GM08714 (cell line): ENCODE results near the gene SPAG7.
"Not testable (repeated sequence)": the region's sequence is repeated elsewhere in the genome, so short reads cannot be mapped to it uniquely, and the experiment has no call there.

Experiments
- H3K4me3 ChIP-seq: fragments of 200-500 bp; sonication (Bioruptor generic); 2 replicates; pipeline ENCODE4 v1.5.1; 2014; ENCODE audit warnings: mild to moderate bottlenecking, low read length, inconsistent platforms
- ZNF274 ChIP-seq: IDR thresholded peaks from 2 replicates; pipeline ENCODE4 v1.6.1; 2012; ENCODE audit warnings: mild to moderate bottlenecking, low read depth, low read length

Gene SPAG7

GRCh38 chr17:4941319-4941610 lies 26.4 kb downstream of the SPAG7 start:
- peak overlapping the region; percentile 82 for H3K4me3 ChIP-seq
- TF ChIP-seq ZNF274, result no peak

- no peak for TF ChIP-seq ZNF274
Observed at GRCh38 chr17:4940555-4941318, 26.9 kb downstream of the SPAG7 start.

GRCh38 chr17:4939796-4940554 lies 27.6 kb downstream of the SPAG7 start, which contains the start of the genes RNF167 and SLC25A11:
Gene RNF167, plus strand, starts transcription at chr17:4940268. Its CDS starts 642 bp downstream, at chr17:4940910.
Gene SLC25A11, minus strand, starts transcription at chr17:4940046. Its CDS starts 136 bp downstream, at chr17:4939910.
- TF ChIP-seq ZNF274, result no peak
- peak within 1 kb of the TSS; percentile 86 for H3K4me3 ChIP-seq

More at GRCh38 chr17:4940555-4941318, 26.9 kb downstream of the SPAG7 start:
- H3K4me3 ChIP-seq, result peak overlapping the region; percentile 82

- peak overlapping the region; percentile 86 for H3K4me3 ChIP-seq
- TF ChIP-seq ZNF274, result no peak
Observed at GRCh38 chr17:4939546-4939795, 28.1 kb downstream of the SPAG7 start.

- no peak for TF ChIP-seq ZNF274
- H3K4me3 ChIP-seq, result peak overlapping the region; percentile 86
Observed at GRCh38 chr17:4938688-4939545, 28.7 kb downstream of the SPAG7 start.

- H3K4me3 ChIP-seq, result no peak overlapping the region
- TF ChIP-seq ZNF274, result no peak
Observed at GRCh38 chr17:4938069-4938491, 29.5 kb downstream of the SPAG7 start.

- no peak for TF ChIP-seq ZNF274
- H3K4me3 ChIP-seq, result no peak overlapping the region
Observed at GRCh38 chr17:4937553-4937952, 30.1 kb downstream of the SPAG7 start.

- no peak overlapping the region for H3K4me3 ChIP-seq
- no peak for TF ChIP-seq ZNF274
Observed at GRCh38 chr17:4936436-4936835, 31.2 kb downstream of the SPAG7 start.

GRCh38 chr17:4935650-4936049 lies 32.0 kb downstream of the SPAG7 start:
- no peak overlapping the region for H3K4me3 ChIP-seq
- TF ChIP-seq ZNF274, result no peak

- no peak overlapping the region for H3K4me3 ChIP-seq
- no peak for TF ChIP-seq ZNF274
Observed at GRCh38 chr17:4934173-4934979, 33.2 kb downstream of the SPAG7 start.

GRCh38 chr17:4933646-4934045 lies 34.0 kb downstream of the SPAG7 start:
- TF ChIP-seq ZNF274, result no peak
- no peak overlapping the region for H3K4me3 ChIP-seq

- no peak overlapping the region for H3K4me3 ChIP-seq
- TF ChIP-seq ZNF274, result no peak
Observed at GRCh38 chr17:4932756-4933155, 34.9 kb downstream of the SPAG7 start.

- no peak for TF ChIP-seq ZNF274
- no peak within 1 kb of the TSS for H3K4me3 ChIP-seq
Observed at GRCh38 chr17:4931963-4932362, 35.7 kb downstream of the SPAG7 start, which contains the start of gene GP1BA. Gene GP1BA, plus strand, starts transcription at chr17:4932277. Its CDS starts 328 bp downstream, at chr17:4932605.

- TF ChIP-seq ZNF274, result no peak
- H3K4me3 ChIP-seq, result no peak overlapping the region
Observed at GRCh38 chr17:4928881-4929280, 38.7 kb downstream of the SPAG7 start.

- not testable (repeated sequence) for H3K4me3 ChIP-seq
Observed at GRCh38 chr17:4926577-4927335, 40.9 kb downstream of the SPAG7 start.
